K562 (cell line): Measurements from ENCODE around the gene POLD4. TPM values are rescaled to one million over a fixed set of nuclear protein-coding genes. Genes with fewer than 3 reads are reported as not detected.
A peak's percentile ranks its signal among the peaks of the same experiment; 100 is the strongest.

Experiments
- ATF1 ChIP-seq, 2 experiments: fragments of 450-650 bp in 1 of 2; IDR thresholded peaks; 2 replicates each; pipeline ENCODE4 v1.6.1; 2016; ENCODE audit warnings: missing compliant biosample characterization in 1 of 2, missing genetic modification characterization in 1 of 2
- BRF2 ChIP-seq: IDR thresholded peaks from 3 replicates; pipeline ENCODE4 v1.6.1; 2011; ENCODE audit warnings: borderline replicate concordance, mild to moderate bottlenecking; ENCODE audit not compliant: insufficient read length, insufficient read depth
- GABPB2 ChIP-seq: fragments of 250-450 bp; sonication (Bioruptor Pico); conservative IDR thresholded peaks from 2 replicates; pipeline ENCODE4 v1.5.1; 2021; ENCODE audit warnings: mild to moderate bottlenecking
- GTF3C2 ChIP-seq: IDR thresholded peaks from 3 replicates; pipeline ENCODE4 v1.6.1; 2011; ENCODE audit warnings: borderline replicate concordance, mild to moderate bottlenecking, moderate library complexity; ENCODE audit not compliant: insufficient read length; ENCODE audit errors: extremely low read depth
- IFI16 ChIP-seq: fragments of 250-450 bp; sonication (Bioruptor Pico); IDR thresholded peaks from 2 replicates; pipeline ENCODE4 v2.1.2; 2022; ENCODE audit warnings: mild to moderate bottlenecking, inconsistent platforms
- JUN ChIP-seq, 2 experiments: sonication (generic) in 1 of 2; formaldehyde crosslinking in 1 of 2; IDR thresholded peaks; 2 replicates each; pipeline versions ENCODE4 v1.6.1 to v1.8.0; 2012 to 2022; ENCODE audit warnings: borderline replicate concordance in 2 of 2, mild to moderate bottlenecking in 2 of 2, improper control_type of control experiment in 1 of 2, low read depth in 1 of 2, low read length in 1 of 2, missing genetic modification reagents in 1 of 2
- MEF2D ChIP-seq: conservative IDR thresholded peaks from 2 replicates; pipeline ENCODE4 v1.6.1; 2016; ENCODE audit warnings: low read depth, missing genetic modification characterization, missing compliant biosample characterization
- NBN ChIP-seq: fragments of 450-650 bp; IDR thresholded peaks from 2 replicates; pipeline ENCODE4 v1.6.1; 2016; ENCODE audit warnings: low read depth, mild to moderate bottlenecking
- PBX2 ChIP-seq, 2 experiments: IDR thresholded peaks in 1 of 2; conservative IDR thresholded peaks in 1 of 2; 2 replicates each; pipeline ENCODE4 v1.6.1; 2016; ENCODE audit warnings: low read depth in 2 of 2, mild to moderate bottlenecking in 1 of 2, missing compliant biosample characterization in 1 of 2, missing genetic modification characterization in 1 of 2, moderate library complexity in 1 of 2
- PCBP1 ChIP-seq: fragments of 200-400 bp; formaldehyde crosslinking; IDR thresholded peaks from 2 replicates; pipeline ENCODE4 v1.6.1; 2018; ENCODE audit warnings: mild to moderate bottlenecking, low read depth, low read length; ENCODE audit not compliant: poor library complexity, severe bottlenecking
- PPARD ChIP-seq: fragments of 250-450 bp; sonication (Bioruptor Pico); IDR thresholded peaks from 2 replicates; pipeline ENCODE4 v1.8.0; 2022; ENCODE audit warnings: inconsistent platforms, mild to moderate bottlenecking, moderate library complexity
- RBBP5 ChIP-seq: fragments of 200-600 bp; sonication (generic); IDR thresholded peaks from 2 replicates; pipeline ENCODE4 v1.6.1; 2012; ENCODE audit warnings: borderline replicate concordance, mild to moderate bottlenecking, low read length, control low read depth, inconsistent platforms; ENCODE audit not compliant: insufficient read depth, poor library complexity, severe bottlenecking
- SP2 ChIP-seq: IDR thresholded peaks from 2 replicates; pipeline ENCODE4 v1.6.1; 2011; ENCODE audit warnings: mild to moderate bottlenecking, low read depth, low read length, moderate library complexity; ENCODE audit not compliant: poor library complexity, severe bottlenecking; ENCODE audit errors: extremely low read depth
- SREBF2 ChIP-seq: sonication (generic); formaldehyde crosslinking; IDR thresholded peaks from 2 replicates; pipeline ENCODE4 v1.4.0; 2020; ENCODE audit warnings: mild to moderate bottlenecking, missing genetic modification reagents
- STAT5B ChIP-seq: fragments of 250-450 bp; sonication (Bioruptor Pico); IDR thresholded peaks from 2 replicates; pipeline ENCODE4 v1.8.0; 2021; ENCODE audit warnings: mild to moderate bottlenecking, inconsistent platforms
- ZKSCAN8 ChIP-seq: fragments of 200-800 bp; sonication (Bioruptor generic); IDR thresholded peaks from 2 replicates; pipeline ENCODE4 v1.6.1; 2016; ENCODE audit warnings: missing genetic modification characterization, missing compliant biosample characterization
- ZNF512 ChIP-seq: IDR thresholded peaks from 2 replicates; pipeline ENCODE4 v1.6.1; 2016; ENCODE audit warnings: missing genetic modification characterization, missing compliant biosample characterization
- polyA plus RNA-seq, 8 experiments: library from polyadenylated mRNA; depleted of rRNA in 4 of 8; stranded (reverse) in 5 of 8; unstranded in 3 of 8; fragments of >200 nt; fragmentation: Nextera tagmentation in 2 of 8; fragmentation: Illumina TruSeq in 1 of 8; extraction: Ambion mirVana in 2 of 8; extraction: Trizol in 1 of 8; gene quantifications; 2 replicates each; pipeline versions ENCODE4 v1.2.1 to v1.2.3, GENCODE V29; 2011 to 2014; ENCODE audit warnings: inconsistent platforms in 1 of 8, missing spikeins in 1 of 8
- total RNA-seq, 7 experiments: library from RNA; depleted of rRNA in 6 of 7; stranded (reverse); fragments of >200 nt in 6 of 7; fragmentation: Illumina TruSeq in 2 of 7; extraction: Trizol in 2 of 7; gene quantifications; 2 replicates each; pipeline versions ENCODE4 v1.2.1 to v1.2.3, GENCODE V29; 2011 to 2021; ENCODE audit warnings: low replicate concordance in 1 of 7

The POLD4 gene
- total and polyA plus RNA-seq, 9 of the 15 experiments (the other 6 are each of a cell fraction or from before 2014, with no cell fraction given), result 5.8 to 64.5 (median 18.3) TPM

GRCh38 chr11:67401495-67402191, 48.3 kb upstream of the POLD4 start, which contains the start of gene PPP1CA (continued):
- TF ChIP-seq PCBP1 (no peak), GABPB2 (CRISPR knock-in tag) (no peak), PPARD (CRISPR knock-in tag) (no peak), SREBF2 (CRISPR knock-in tag) (no peak), NBN (no peak), ZNF512 (no peak), MEF2D (tag) (no peak), ATF1 (CRISPR knock-in tag; IDR thresholded peaks at IDR 0.05) (no peak), ATF1 (tag; IDR thresholded peaks at IDR 0.05) (peak; percentile 52; the same call in 1 of the 2 replicates), GTF3C2 (no peak), SP2 (no peak), BRF2 (no peak), PBX2 (CRISPR knock-in tag; IDR thresholded peaks at IDR 0.05; ENCODE audit: low read depth) (no peak), PBX2 (tag; conservative IDR thresholded peaks at IDR 0.05; ENCODE audit: low read depth) (no peak), RBBP5 (no peak), STAT5B (CRISPR knock-in tag) (no peak), JUN (IDR thresholded peaks at IDR 0.05; ENCODE audit: borderline replicate concordance, low read depth, low read length) (0 out of 2 replicates have a peak, but pooled peaks have one; percentile 13), JUN (CRISPR knock-in tag; IDR thresholded peaks at IDR 0.05; ENCODE audit: borderline replicate concordance) (no peak), ZKSCAN8 (CRISPR knock-in tag) (no peak), IFI16 (CRISPR knock-in tag) (no peak)
